AG08396 (cell line): ENCODE measurements around the gene UCHL5.
"Not testable (repeated sequence)": the region's sequence is repeated elsewhere in the genome, so short reads cannot be mapped to it uniquely, and the experiment has no call there.

Source experiments
- DNase-seq: peaks from one replicate; pipeline ENCODE4 v3.0.0; 2012; ENCODE audit warnings: low spot score, mixed read lengths

The UCHL5 gene

DNA sequence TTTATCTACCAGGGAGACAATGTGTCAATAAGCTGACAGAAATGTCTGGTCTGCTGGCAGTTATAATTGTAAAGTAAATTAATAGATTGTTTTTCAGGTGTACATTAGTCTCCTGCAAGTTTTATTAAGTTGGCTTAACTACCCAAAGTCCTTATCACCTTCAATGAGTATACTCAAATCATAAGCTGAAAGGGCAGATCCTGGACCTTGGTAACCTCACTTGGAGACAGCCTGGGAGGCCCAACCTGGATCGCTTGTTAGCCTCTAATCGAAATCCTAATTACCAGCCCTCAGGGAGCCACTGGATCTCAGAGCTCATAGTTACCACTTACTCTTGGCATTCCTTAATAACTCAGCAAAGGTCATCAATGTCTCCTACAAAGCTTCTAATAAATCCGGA lies 49.7 kb downstream of the UCHL5 start:
- DNase-seq: no peak

GRCh38 chr1:193005785-193006184 lies 53.4 kb downstream of the UCHL5 start:
- no peak for DNase-seq

DNA sequence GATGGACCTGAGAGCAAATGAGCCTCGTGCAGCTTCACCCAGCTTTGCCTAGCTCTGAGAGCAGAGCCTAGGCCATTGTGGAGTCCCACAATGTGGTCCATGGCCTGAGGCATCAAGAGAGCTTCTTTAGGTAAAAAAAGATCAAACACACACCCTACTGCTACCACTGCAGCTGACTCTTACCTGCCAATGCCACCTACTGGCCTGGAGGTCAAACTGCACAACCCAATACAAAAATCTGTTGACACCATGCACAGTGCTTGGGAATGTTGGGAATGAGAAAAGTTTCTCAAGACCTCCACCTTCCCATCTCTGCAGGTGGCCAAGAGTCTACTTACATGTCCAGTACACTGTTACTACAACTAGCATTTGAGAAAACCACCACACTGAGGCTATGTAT lies 60.6 kb downstream of the UCHL5 start:
- no peak for DNase-seq

DNA sequence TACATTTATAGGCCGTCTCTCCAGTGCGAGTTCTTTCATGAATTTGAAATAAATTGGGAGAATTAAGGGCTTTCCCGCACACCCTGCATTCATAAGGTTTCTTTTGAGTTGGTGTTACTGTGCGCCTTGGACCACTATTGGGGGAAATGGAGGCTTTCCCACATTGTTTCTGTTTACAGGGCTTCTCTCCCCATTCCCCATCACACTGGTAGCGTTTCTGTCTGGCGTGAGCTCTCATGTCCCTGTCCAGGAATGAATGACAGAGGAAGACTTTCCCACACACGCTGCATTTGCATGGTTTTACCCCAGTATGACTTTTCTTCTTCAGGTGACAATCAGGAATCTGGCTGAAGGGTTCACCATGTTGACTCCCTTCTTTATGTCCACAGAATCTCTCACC lies 65.0 kb downstream of the UCHL5 start:
- no peak for DNase-seq

DNA sequence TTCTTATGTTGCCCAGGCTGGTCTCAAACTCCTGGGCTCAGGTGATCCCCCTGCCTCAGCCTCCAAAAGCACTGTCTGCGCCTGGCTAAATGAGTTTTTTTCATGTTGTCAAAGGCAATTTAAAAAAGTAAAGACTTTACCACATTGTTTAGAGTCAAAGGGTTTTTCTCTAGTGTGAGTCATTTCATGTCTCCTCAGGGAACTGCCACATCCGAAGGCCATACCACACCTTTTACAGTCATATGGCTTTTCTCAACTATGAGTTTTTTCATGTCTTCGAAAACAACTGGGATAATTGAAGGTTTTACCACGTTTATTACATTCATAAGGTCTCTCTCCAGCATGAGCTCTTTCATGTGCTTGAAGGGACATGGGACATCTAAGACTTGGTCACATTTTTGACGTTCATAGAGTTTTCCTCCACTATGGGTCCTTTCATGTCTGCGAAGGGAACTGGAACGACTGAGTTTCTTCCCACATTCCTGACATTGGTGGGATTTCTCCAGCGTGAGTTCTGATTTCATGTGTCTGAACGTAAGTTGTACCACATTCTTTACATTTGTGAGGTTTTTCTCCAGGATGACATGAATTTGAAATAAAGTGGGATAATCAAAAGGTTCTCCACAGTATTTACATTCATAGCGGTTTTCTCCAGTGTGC lies 65.6 kb downstream of the UCHL5 start:
- no peak for DNase-seq

DNA sequence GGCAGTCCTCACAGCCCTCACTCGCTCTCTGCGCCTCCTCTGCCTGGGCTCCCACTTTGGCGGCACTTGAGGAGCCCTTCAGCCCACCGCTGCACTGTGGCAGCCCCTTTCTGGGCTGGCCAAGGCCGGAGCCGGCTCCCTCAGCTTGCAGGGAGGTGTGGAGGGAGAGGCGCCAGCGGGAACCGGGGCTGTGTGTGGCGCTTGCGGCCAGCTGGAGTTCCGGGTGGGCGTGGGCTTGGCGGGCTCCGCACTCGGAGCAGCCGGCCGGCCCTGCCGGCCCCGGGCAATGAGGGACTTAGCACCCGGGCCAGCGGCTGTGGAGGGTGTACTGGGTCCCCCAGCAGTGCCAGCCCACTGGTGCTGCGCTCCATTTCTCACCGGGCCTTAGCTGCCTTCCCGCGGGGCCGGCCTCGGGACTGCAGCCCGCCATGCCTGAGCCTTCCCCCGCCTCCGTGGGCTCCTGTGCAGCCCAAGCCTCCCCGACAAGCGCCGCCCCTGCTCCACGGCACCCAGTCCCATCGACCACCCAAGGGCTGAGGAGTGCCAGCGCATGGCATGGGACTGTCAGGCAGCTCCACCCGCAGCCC lies 72.3 kb downstream of the UCHL5 start:
- DNase-seq: not testable (repeated sequence)

DNA sequence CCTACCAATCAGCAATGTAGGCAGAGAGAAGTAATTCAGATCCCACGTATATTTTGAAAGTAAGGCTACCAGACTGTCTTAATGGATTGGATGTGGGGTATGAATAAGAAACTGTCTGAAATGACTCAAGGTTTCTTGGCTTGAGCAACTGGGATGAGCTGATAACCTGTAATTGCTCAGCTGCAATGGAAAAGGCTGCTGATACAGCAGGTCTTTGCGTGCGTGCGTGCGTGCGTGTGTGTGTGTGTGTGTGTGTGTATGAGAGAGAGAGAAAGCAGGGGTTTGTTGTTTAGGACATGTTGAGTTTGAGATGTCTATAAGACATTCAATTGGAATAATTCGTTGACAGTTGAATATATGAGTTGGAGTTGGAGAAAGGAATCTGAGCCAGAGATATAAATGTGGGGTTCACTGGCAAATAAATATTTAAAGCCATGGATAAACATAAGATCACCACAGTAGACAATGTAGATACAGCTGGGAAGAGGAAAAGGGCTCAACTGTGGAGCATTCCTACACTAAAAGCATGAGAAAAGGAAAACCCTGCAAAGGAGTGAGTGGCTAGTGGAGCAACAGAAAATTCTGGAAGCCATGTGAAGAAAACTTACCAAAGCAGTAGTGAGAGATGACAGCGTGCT lies 72.9 kb downstream of the UCHL5 start:
- DNase-seq: no peak

- DNase-seq: no peak
Measured at GRCh38 chr1:192984080-192984479, 75.1 kb downstream of the UCHL5 start.

- DNase-seq: no peak
Measured at GRCh38 chr1:192983349-192983980, 75.7 kb downstream of the UCHL5 start.

GRCh38 chr1:192980856-192981255 lies 78.3 kb downstream of the UCHL5 start:
- DNase-seq: no peak

GRCh38 chr1:192980334-192980733 lies 78.8 kb downstream of the UCHL5 start:
- DNase-seq: not testable (repeated sequence)

DNA sequence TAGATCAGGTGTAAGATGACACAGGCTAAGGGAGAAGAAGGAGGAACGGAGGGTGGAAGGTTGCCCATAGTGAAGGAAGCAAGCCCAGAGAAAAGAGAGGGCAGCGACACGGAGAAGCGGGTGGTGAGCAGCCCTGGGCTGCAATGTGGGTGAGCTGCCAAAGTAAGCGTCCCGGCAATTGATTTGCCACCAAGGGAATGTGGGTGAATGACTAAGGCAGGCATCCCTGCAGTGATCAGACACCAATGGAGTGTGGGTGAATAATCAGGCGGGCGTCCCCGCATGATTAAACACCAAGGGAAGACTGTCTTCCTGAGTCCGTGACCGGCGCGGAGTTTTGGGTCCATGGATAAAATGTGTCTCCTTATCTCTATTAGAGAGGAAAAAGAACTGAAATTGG lies 79.6 kb downstream of the UCHL5 start:
- no peak for DNase-seq

GRCh38 chr1:192978195-192978710 lies 80.9 kb downstream of the UCHL5 start:
- no peak for DNase-seq

DNA sequence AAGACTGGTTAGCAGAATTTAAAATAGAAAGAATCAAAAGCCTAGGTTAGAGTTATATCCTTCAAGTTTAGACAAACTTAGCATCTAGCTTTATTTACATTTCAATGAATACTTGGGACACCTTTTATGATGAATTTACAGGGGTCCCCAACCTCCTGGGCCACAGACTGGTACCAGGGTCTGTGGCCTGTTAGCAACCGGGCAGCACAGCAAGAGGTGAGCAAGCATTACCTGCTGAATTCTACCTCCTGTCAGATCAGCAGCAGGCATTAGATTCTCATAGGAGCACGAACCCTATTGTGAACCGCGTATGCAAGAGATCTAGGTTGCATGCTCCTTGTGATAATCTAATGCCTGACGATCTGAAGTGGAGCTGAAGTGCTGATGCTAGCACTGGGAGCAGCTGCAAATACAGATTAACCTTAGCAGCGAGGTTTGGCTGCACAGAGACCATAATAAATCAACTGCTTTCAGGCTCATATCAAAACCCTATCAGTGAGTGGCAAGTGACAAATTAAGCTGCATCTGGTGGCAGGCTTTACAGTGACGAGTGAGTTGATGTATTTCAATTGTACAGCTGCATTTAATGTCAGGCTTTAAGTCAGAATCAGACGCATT lies 82.0 kb downstream of the UCHL5 start:
- no peak for DNase-seq

DNA sequence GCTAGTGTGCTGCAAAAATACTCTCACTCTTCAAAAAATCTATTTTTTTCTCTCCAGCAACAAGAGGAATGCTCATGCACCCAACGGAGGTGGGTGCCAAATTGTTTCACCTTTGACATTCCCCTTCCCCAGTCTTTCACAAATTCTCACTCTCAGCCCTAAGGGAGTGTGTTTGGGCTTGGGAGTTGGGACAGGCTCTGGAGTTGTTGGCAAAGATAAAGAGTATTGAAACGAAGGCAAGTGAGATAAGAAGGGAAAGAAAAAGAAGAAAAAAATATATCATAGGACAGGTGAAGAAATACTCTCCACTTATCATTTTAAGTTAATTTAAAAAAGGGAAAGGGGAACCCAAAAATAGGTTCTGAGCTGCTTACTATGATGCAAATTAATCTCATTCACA lies 82.6 kb downstream of the UCHL5 start:
- DNase-seq: no peak

DNA sequence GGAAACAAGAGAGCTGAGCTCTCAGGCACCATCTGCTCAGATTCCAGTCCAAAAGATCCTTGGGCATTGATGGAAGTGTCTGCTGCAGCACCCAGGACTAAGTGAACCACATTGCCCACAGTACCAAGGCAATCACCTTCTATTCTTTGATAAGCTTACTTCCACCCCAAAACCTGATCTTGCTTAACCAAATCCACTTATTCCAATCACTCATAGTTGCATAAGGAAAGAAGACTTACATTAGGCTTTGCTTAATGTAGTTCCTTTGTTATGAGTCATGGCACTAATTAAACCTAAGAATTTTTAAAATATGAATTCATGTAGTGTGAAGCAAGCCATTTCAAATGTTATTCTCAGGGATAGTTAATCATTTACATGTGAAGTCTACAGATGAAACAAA lies 84.5 kb downstream of the UCHL5 start:
- DNase-seq: no peak

GRCh38 chr1:192973988-192974387 lies 85.2 kb downstream of the UCHL5 start:
- no peak for DNase-seq

GRCh38 chr1:192973202-192973601 lies 86.0 kb downstream of the UCHL5 start:
- no peak for DNase-seq

DNA sequence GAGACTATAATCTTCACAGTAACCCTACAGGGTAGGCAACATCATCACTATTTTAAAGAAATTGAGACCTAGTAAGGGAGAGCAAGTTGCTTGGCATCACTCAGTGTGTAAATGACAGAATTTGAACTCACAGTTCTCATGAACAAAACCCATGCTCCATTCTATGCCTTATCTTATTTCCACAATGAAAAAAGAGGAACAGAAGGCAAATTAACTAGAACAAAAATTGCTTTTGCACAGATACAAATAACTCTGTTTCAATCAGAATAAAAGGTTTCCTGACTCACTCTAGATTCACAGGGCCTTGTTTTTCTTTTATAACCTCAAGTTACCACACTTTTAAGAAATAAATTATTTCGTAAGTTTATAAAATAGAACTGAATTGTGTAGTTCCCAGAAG lies 90.1 kb downstream of the UCHL5 start:
- DNase-seq: no peak

GRCh38 chr1:192968323-192968722 lies 90.8 kb downstream of the UCHL5 start:
- no peak for DNase-seq

DNA sequence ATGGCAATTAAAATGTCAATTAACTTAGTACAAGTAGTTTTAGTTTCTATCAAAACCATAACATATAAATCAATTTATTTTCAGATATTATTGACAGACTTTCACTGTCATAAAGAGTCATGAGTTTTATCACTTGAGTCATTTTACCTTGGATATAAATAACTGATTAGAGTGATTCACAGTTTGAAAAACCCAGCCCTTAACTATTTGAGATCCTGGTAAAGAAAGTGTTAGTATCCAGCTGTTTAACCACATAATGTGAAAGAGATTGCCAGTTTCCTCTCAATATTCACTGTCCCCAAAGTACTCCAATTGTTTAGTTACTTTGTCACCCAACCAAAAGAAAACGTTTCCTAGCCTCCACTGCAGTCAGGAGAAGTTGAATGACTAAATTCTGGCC lies 91.3 kb downstream of the UCHL5 start:
- DNase-seq: no peak

DNA sequence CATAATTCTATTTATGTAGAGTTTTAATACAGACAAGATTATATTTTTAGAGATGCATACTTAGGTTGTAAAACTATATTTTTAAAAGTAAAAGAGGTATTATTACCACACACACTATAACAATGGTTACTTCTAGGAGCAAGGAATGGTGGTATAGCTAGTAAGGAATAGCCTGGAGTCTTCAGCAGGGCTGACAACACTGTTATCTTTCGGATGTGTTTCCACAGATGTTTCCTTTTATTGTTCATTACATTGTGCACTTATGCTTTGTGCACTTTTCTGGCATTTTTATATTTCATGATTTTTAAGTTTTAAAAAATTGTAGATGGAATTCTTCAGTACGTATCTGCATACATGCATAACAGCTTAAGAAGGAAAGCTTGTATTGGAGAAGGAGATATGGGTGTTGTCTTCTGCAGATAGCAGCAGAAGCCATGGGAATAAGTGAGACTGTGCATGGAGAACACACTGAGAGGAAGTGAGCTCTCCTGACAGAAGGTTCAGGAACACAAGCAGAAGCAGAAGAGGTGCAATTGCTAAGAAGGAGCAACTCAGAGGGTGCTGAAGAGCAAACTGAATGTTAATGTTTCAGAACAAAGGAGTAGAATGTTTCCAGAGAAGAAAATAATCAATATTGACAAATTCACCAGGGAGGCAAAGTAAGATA lies 91.8 kb downstream of the UCHL5 start:
- no peak for DNase-seq
